Smooth muscle cell (in vitro differentiated cells): ENCODE data around the gene KITLG. TPM values are rescaled to one million over a fixed set of nuclear protein-coding genes. Genes with fewer than 3 reads are reported as not detected.

Experiments used
- DNase-seq: peaks from one replicate; lab custom pipeline; 2025; ENCODE audit not compliant: unreplicated experiment; lab: John Stamatoyannopoulos, UW
- H2AFZ ChIP-seq: fragments of 200-600 bp; sonication (generic); 2 replicates; pipeline ENCODE4 v1.6.0; 2016; ENCODE audit warnings: antibody characterized with exemption, low read depth, mild to moderate bottlenecking
- H3F3A ChIP-seq: fragments of 200-600 bp; sonication (generic); 2 replicates; pipeline ENCODE4 v1.6.0; 2017; ENCODE audit warnings: antibody characterized with exemption, low read depth
- H3K27ac ChIP-seq: fragments of 200-600 bp; sonication (generic); 2 replicates; pipeline ENCODE4 v1.5.1; 2016; ENCODE audit warnings: low read depth, mild to moderate bottlenecking
- H3K27me3 ChIP-seq: fragments of 200-600 bp; sonication (generic); 2 replicates; pipeline ENCODE4 v1.6.1; 2016; ENCODE audit warnings: low read depth, mild to moderate bottlenecking
- H3K36me3 ChIP-seq: fragments of 200-600 bp; sonication (generic); 2 replicates; pipeline ENCODE4 v1.5.1; 2016; ENCODE audit warnings: low read depth
- H3K4me1 ChIP-seq: fragments of 200-600 bp; sonication (generic); 2 replicates; pipeline ENCODE4 v1.5.1; 2016; ENCODE audit warnings: low read depth
- H3K4me2 ChIP-seq: fragments of 200-600 bp; sonication (generic); 2 replicates; pipeline ENCODE4 v1.6.0; 2016; ENCODE audit warnings: mild to moderate bottlenecking
- H3K4me3 ChIP-seq: fragments of 200-600 bp; sonication (generic); 2 replicates; pipeline ENCODE4 v1.5.1; 2016; ENCODE audit warnings: mild to moderate bottlenecking
- H3K79me2 ChIP-seq: fragments of 200-600 bp; sonication (generic); 2 replicates; pipeline ENCODE4 v1.6.0; 2016; ENCODE audit warnings: low read depth, mild to moderate bottlenecking
- H3K9ac ChIP-seq: fragments of 200-600 bp; sonication (generic); 2 replicates; pipeline ENCODE4 v1.6.0; 2016; ENCODE audit warnings: low read depth
- H3K9me3 ChIP-seq: fragments of 200-600 bp; sonication (generic); replicated peaks from 2 replicates; pipeline ENCODE4 v1.5.1; 2016; ENCODE audit warnings: low read depth
- H4K20me1 ChIP-seq: fragments of 200-600 bp; sonication (generic); 2 replicates; pipeline ENCODE4 v1.6.0; 2016; ENCODE audit warnings: low read depth
- CTCF ChIP-seq: fragments of 200-600 bp; sonication (generic); IDR thresholded peaks from 2 replicates; pipeline ENCODE4 v1.5.1; 2017; ENCODE audit warnings: borderline replicate concordance, mild to moderate bottlenecking, antibody characterized with exemption; ENCODE audit not compliant: insufficient read depth, poor library complexity, severe bottlenecking
- WGBS: methylation state at CpG from one replicate; pipeline ENCODE4 v1.1.7; 2016; ENCODE audit warnings: low lambda C conversion rate; 5-methylcytosine and 5-hydroxymethylcytosine counted together
- polyA plus RNA-seq: library from polyadenylated mRNA; unstranded; fragments of >200 nt; fragmentation: Nextera tagmentation; extraction: Ambion mirVana; gene quantifications from 2 replicates; pipeline ENCODE4 v1.2.1, GENCODE V29; 2016
- total RNA-seq: library from RNA; depleted of rRNA; stranded (reverse); fragments of >200 nt; gene quantifications from 2 replicates; pipeline ENCODE4 v1.2.3, GENCODE V29; 2014

Gene KITLG
- total and polyA plus RNA-seq, 2 experiments from 2014 or later, result 2.1 to 8.0 TPM

GRCh38 chr12:88501972-88502938 lies 78.0 kb downstream of the KITLG start:
- 63% methylated on average over 5 of the region's 5 CpGs for WGBS
- Histone ChIP-seq H3K9ac (no peak overlapping the region), H3F3A (no peaks in the 10 kb centered on the region), H2AFZ (no peak overlapping the region), H3K79me2 (no peaks in the 10 kb centered on the region), H3K27me3 (no peaks in the 10 kb centered on the region), H3K36me3 (no peaks in the 10 kb centered on the region), H3K9me3 (no peaks in the 10 kb centered on the region), H3K4me3 (no peak overlapping the region), H3K27ac (no peak overlapping the region), H3K4me2 (no peak overlapping the region), H3K4me1 (no peaks in the 10 kb centered on the region), H4K20me1 (no peaks in the 10 kb centered on the region)
- no peak for TF ChIP-seq CTCF
- no peak for DNase-seq

- Histone ChIP-seq H4K20me1 (no peaks in the 10 kb centered on the region), H3F3A (no peaks in the 10 kb centered on the region), H2AFZ (no peak overlapping the region), H3K4me2 (no peak overlapping the region), H3K4me1 (no peaks in the 10 kb centered on the region), H3K79me2 (no peaks in the 10 kb centered on the region), H3K9me3 (no peaks in the 10 kb centered on the region), H3K27me3 (no peaks in the 10 kb centered on the region), H3K4me3 (no peak overlapping the region), H3K27ac (no peak overlapping the region), H3K9ac (no peak overlapping the region), H3K36me3 (no peaks in the 10 kb centered on the region)
- no peak for TF ChIP-seq CTCF
- no peak for DNase-seq
- WGBS, result 88% methylated on average over 3 of the region's 3 CpGs
Observed at GRCh38 chr12:88496891-88497371, 83.3 kb downstream of the KITLG start.

GRCh38 chr12:88496429-88496828 lies 83.8 kb downstream of the KITLG start:
- H3K9me3 ChIP-seq, result no peaks in the 10 kb centered on the region
- no peak overlapping the region for H3K4me3 ChIP-seq
- H3F3A ChIP-seq, result no peaks in the 10 kb centered on the region
- H3K27me3 ChIP-seq, result no peaks in the 10 kb centered on the region
- H3K4me1 ChIP-seq, result no peaks in the 10 kb centered on the region
- no peak overlapping the region for H3K27ac ChIP-seq
- H3K4me2 ChIP-seq, result no peak overlapping the region
- H3K79me2 ChIP-seq, result no peaks in the 10 kb centered on the region
- no peak overlapping the region for H3K9ac ChIP-seq
- H3K36me3 ChIP-seq, result no peaks in the 10 kb centered on the region
- 95% methylated on average over 3 of the region's 3 CpGs for WGBS
- no peak for DNase-seq
- TF ChIP-seq CTCF, result no peak
- no peaks in the 10 kb centered on the region for H4K20me1 ChIP-seq
- H2AFZ ChIP-seq, result no peak overlapping the region
